Measurements from ENCODE around the gene ZNF430.
"Not testable (repeated sequence)": the region's sequence is repeated elsewhere in the genome, so short reads cannot be mapped to it uniquely, and the experiment has no call there.

The ZNF430 gene

GRCh38 chr19:21020298-21021227, at the start of gene ZNF430:
Gene ZNF430 (plus strand): TSS chr19:21020657. CDS start chr19:21020801, 144 bp downstream.
- DNase-seq: peak; percentile 50 to 97 (median 87)

- DNase-seq: not testable (repeated sequence)
These were observed 27.7 kb upstream of the ZNF430 start for GRCh38 chr19:20992788-20993187.

DNA sequence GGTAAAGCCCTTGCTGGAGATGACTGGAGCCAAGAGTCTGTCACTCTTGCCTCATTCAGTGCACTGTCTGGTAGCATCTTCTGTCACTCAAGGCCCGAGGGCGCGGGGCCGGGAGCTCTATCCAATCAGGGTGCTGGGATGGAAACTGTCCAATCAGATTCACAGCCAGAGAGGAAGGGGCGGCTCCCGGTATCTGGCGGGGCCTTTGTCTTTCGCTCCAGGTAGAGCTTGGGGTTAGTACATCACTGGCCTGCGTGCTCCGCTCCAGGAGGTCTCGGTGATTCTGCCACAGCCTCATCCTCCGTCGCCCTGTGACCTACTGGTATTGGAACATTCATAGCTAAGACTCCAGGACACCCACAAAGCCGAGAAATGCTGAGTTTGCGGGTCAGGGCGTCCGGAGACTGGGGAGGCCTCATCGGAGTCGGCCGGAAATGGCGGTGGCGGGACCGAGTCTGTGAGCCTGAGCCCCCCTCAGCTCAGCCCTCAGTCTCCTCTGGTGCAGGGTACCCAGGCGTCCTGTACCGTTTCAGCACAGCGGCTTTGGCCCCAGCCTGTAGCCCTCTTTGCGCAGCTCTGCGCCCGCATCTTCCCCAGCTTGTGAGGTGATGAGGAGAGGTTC, 20.6 kb upstream of the ZNF430 start:
- DNase-seq: peak; percentile 28 to 96 (median 82)

GRCh38 chr19:21021238-21021637, 781 bp downstream of the ZNF430 start:
- peak in 1 of 51 donors; percentile 11 for DNase-seq

- DNase-seq: peak in 1 of 51 donors; percentile 23
These were observed 2.5 kb downstream of the ZNF430 start for GRCh38 chr19:21022996-21023395.

GRCh38 chr19:21023901-21024300, 3.4 kb downstream of the ZNF430 start:
- DNase-seq: no peak

GRCh38 chr19:21028969-21029268, 8.5 kb downstream of the ZNF430 start:
- DNase-seq: no peak

DNA sequence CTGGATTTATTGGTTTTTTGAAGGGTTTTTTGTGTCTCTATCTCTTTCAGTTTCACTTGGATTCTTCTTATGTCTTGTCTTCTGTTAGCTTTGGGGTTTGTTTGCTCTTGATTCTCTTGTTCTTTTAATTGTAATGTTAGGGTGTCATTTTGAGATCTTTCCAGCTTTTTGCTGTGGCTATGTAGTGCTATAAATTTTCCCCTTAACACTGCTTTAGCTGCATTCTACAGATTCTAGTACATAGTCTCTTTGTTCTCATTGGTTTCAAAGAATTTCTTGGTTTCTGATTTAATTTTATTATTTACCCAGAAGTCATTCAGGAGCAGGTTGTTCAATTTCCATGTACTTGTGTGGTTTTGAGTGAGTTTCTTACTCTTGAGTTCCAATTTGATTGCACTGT, 24.6 kb downstream of the ZNF430 start:
- no peak for DNase-seq

GRCh38 chr19:21046489-21046888, 26.0 kb downstream of the ZNF430 start:
- DNase-seq: no peak

GRCh38 chr19:21047716-21048115, 27.3 kb downstream of the ZNF430 start:
- no peak for DNase-seq

DNA sequence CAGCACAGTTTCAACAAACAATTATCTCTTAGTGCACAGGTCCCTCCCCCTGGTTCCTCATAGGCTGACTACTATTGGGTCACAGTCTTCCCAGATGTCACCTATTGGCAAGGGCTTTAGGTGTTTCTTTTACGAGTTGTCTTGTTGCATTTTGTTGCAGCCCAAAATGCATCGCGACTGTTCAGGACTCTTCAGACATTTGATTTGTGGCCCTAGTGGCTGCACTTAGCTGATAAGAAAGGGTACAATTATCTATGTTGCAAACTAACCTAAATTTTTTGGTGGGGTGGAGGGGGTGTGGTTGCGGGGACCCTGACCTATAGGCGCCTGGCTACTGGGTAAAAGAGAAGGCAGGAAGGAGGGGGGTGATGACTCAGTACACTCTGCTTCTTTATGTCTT, 32.4 kb downstream of the ZNF430 start:
- no peak for DNase-seq

DNA sequence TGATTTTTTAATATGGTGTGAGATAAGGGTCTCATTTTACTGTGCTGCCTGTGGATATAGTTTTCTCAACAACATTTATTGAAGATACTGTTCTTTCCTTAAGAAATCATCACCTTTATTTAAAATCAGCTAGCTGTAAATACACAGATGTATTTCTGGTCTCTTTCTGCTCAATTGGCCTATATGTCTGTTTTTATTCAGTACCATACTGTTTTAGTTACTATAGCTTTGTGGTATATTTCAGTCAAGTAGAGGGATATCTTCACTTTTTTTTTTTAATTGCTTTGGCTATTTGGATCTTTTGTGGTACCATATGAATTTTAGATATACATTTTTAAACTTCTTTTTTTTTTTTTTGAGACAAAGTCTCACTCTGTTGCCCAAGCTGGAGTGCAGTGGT, 44.9 kb downstream of the ZNF430 start:
- DNase-seq: no peak

DNA sequence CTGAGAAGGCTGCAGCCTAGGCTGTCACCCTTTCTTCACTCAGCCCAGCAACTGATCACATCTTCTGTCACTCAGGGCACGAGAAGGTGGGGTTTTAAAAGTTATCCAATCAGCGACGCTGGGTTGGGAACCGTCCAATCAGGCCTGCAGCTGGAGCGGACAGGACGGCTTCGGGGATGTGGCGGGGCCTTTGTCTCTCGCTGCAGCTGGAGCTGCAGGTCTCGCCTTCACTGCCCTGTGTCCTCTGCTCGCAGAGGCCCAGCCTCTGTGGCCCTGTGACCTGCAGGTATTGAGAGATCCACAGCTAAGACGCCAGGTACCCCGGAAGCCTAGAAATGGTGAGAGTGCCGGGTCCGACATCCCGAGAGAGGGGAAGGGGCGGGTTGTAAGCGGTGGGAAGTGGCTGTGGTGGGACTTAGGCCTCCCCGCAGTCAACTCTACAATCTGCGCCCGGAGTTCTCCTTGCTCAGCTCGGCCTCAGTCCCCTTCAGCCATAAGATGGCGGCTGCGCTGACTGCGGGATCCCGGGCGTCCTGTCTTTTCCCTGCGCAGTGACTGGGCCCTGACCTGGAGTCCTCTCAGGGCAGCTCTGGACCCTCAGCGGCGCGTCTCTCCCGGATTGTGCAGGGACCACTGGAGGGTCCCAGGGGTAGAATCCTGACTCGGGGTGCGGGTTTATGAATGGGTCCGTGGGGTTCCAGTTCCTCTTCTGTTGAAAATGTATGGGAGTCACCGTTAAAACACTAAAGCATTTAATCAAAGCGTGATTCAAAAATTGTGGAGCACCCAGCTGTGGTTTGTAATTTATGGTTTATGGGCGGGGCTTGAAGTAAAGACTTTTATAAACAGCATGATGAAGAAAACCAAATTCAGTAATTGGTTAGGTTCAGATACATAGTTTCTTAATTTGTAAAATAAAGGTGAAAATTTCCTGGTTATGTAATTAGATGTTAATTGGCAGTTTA, 61.8 kb downstream of the ZNF430 start, which contains the start of gene ZNF714:
Gene ZNF714, plus strand, starts transcription at position 193 of the 965 bp plus-strand sequence. CDS start 16,066 bp downstream, outside the sequence.
- DNase-seq: peak in 50 of 51 donors; percentile 3 to 92 (median 75)

DNA sequence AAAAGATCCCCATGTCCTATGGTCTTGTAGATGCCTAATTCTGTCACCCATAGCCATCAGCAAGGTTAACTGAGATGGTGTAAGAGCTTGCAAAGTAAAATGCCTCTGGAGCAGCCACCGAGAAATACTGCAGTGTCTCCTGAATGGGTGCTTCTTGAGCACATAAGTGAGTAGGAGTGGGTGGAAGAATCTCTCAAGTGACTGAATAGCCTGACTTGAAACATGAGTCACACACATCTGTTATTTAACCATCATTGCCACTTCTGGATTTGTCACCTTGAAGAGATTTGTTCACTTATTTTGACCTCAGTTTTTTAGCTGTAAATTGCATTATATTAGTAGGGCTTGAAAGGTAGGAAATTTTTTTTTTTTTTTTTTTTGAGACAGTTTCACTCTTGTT, 63.9 kb downstream of the ZNF430 start:
- DNase-seq: peak in 2 of 51 donors; percentile 1 to 4

DNA sequence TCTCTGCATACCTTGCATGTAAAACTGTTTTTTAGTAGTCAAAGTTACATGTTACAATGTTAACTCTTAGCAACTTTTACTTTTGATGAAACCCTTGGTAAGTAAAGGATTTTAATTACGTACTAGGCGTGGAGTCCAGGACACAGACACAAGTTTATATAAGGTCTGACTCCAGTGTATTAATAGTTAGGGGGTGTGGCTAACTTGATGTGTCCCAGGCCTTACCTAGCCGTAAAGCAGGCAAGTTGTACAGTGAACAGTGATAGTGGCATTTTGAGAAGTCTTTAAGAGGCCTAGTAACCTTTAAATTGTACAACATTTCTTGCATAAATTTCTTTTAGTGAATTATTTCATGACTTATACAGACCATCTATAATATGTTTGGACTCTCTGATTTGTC, 67.4 kb downstream of the ZNF430 start:
- no peak for DNase-seq

- no peak for DNase-seq
These were observed 71.7 kb downstream of the ZNF430 start for GRCh38 chr19:21092109-21092508.

- DNase-seq: no peak
These were observed 74.0 kb downstream of the ZNF430 start for GRCh38 chr19:21094347-21095025.

- DNase-seq: no peak
These were observed 77.8 kb downstream of the ZNF430 start for GRCh38 chr19:21098291-21098690.

GRCh38 chr19:21101521-21102242, 81.2 kb downstream of the ZNF430 start:
- DNase-seq: no peak

GRCh38 chr19:21109116-21109515, 88.7 kb downstream of the ZNF430 start:
- no peak for DNase-seq
